Fibroblast of pulmonary artery (primary cell): Measurements from ENCODE around the gene DFFB.

Source experiments
- DNase-seq: peaks from one replicate; pipeline ENCODE4 v3.0.0-alpha.2; 2010; ENCODE audit warnings: low read depth
- H3K4me3 ChIP-seq: replicated peaks from 2 replicates; pipeline ENCODE4 v1.5.1; 2011; ENCODE audit warnings: low read depth, mild to moderate bottlenecking, control low read depth, low read length, moderate library complexity
- TF ChIP-seq, protein P1 (sequence below): IDR thresholded peaks from 2 replicates; pipeline ENCODE4 v1.5.1; 2011; ENCODE audit warnings: mild to moderate bottlenecking, control low read depth, low read length, inconsistent platforms; ENCODE audit errors: missing control alignments

DFFB gene

DNA sequence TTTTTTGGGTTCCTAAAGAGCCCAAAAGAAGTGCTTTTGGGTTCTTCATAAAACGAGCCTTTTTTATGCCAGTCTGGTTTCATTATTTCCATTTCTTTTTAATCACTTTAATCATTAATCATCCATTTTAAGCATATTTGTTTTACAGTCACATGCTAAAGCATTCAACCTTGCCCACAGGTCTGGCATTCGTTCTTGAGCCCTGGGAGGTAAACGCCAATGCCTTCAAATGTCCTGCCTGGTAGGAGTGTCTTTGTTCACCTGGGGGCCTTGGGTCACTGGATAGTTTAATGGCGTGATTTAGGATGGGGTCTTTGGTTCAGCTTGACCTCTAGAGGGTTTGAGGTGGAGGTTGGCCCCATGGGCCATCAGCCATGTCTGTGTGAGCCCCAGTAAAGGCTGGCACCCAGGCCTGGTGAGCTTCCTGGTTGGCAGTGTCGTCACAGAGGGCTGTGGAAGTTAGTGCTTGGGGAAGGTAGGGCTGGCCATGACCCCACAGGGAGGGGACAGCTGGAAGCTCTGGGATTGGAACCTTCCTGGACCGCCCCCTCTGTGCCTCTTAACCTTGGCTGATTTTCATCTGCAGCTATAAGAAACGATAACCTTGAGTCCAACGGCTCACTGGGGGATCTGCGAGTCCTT is 22.6 kb downstream of the DFFB start:
- no peak for DNase-seq
- no peak overlapping the region for H3K4me3 ChIP-seq
- TF ChIP-seq, protein P1, sequence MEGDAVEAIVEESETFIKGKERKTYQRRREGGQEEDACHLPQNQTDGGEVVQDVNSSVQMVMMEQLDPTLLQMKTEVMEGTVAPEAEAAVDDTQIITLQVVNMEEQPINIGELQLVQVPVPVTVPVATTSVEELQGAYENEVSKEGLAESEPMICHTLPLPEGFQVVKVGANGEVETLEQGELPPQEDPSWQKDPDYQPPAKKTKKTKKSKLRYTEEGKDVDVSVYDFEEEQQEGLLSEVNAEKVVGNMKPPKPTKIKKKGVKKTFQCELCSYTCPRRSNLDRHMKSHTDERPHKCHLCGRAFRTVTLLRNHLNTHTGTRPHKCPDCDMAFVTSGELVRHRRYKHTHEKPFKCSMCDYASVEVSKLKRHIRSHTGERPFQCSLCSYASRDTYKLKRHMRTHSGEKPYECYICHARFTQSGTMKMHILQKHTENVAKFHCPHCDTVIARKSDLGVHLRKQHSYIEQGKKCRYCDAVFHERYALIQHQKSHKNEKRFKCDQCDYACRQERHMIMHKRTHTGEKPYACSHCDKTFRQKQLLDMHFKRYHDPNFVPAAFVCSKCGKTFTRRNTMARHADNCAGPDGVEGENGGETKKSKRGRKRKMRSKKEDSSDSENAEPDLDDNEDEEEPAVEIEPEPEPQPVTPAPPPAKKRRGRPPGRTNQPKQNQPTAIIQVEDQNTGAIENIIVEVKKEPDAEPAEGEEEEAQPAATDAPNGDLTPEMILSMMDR: no peak

DNA sequence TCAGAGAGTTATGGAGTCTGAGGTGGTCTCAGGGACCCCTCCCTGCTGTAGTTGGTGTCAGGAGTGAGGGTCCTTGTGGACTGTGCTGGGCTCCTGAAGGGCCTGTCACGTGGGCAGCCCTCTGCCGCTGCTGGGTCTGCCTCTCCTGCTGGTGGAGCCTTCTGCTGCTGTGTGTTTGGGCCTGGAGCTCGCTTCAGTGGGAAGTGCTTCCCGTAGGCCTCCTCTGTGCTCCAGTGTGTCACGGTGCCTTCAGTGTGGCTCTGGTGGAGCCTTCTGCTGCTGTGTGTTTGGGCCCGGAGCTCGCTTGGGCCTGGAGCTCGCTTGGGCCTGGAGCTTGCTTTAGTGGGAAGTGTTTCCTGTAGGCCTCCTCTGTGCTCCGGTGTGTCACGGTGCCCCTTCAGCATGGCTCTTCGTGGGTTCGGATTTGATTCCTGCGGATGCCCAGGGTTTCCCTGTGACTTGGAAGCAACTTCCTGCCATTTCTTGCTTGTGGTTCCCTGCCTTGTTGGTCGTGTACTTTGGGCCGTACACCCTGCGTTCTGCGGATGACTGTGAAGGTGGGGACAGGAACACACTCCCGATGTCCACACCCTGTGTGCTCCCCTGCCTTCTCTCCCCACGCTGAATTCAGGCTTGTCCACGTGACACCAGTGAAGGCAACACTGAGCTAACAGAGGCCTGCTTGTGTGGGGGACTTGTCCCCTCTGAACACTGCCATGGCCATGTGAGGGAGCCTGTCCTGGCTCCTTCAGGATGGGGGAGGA is 23.3 kb downstream of the DFFB start:
- H3K4me3 ChIP-seq: no peak overlapping the region
- TF ChIP-seq, protein P1: no peak
- DNase-seq: no peak

DNA sequence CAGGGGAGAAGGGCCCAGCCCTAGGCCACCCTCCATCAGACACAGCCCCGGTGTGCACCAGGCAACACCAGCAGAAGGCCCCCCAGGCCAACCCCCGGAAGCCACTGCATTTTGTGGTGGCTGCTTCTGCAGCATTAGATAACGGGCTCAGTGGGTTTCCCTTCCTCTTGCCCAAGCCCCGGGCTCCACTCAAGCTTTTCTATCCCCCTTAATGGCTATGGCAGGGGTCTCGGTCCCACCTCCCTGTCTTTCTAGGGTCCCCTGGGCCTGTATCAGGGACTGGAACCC is 23.9 kb downstream of the DFFB start:
- TF ChIP-seq, protein P1: no peak
- no peak for DNase-seq
- H3K4me3 ChIP-seq: no peak overlapping the region

DNA sequence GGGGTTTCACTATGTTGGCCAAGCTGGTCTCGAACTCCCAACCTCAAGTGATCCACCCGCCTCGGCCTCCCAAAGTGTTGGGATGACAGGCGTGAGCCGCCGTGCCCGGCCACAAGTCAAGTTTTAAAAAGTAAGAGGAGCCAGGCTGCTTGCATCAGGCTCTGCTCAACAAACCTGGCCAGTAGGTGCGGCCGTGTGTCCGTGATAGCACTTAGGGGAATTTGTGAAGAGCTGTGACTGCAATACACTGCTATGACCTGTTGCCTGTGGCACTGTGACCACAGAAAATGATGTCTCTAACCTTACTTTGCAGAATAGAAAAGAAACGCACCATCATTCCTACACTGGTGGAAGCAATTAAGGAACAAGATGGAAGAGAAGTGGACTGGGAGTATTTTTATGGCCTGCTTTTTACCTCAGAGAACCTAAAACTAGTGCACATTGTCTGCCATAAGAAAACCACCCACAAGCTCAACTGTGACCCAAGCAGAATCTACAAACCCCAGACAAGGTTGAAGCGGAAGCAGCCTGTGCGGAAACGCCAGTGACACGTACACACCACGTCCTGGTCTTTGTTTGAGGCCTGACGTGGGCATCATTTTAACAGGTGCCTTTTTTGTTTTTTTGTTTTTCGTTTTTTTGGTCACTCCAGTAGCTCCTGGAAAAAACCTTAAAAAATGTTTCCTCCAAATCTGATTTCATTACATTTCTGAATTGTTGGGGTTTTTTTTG is 26.1 kb downstream of the DFFB start:
- DNase-seq: no peak
- TF ChIP-seq, protein P1: no peak
- no peak overlapping the region for H3K4me3 ChIP-seq

DNA sequence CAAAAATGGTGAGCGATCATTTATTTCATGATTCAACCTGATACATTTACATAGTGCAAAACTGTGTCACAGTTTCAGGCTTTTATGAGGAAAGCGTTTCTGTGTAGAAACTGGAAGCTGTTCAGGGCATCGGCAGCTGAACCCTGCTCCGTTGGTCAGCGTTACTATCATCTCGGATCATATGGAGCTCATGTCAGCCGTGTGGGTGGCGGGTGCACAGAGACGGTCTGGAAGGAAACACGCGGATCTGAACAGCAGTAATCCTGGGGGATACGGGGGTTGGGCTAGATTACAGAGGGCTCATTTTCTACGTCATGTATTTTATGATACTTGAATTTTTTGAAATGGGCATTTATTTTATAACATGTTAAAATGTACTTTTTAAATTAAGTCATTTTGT is 27.7 kb downstream of the DFFB start:
- TF ChIP-seq, protein P1: no peak
- no peak for DNase-seq
- H3K4me3 ChIP-seq: no peak overlapping the region

DNA sequence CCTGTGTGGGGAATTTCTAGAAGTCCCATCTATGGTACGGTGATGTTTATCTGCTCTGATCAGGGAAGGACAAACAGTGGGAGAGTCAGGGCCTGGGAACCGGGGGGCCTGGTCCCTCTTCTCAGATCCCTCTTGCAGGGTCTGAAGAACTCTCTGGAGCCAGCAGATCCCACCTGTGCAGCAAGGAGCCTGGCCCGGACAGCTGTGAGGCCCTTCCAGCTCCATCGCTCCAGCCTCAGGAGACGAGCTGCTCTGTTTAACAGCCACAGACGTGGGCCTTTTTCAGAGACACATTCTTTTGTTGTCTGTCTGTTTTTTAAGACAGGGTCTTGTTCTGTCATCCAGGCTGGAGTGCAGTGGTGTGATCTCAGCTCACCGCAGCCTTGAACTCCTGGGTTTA is 28.3 kb downstream of the DFFB start:
- no peak for DNase-seq
- H3K4me3 ChIP-seq: no peak overlapping the region
- TF ChIP-seq, protein P1: no peak
